Neural progenitor cell (in vitro differentiated cells): ENCODE results near the gene CCDC68. TPM values are rescaled to one million over a fixed set of nuclear protein-coding genes. Genes with fewer than 3 reads are reported as not detected.

Source experiments
- DNase-seq: peaks from one replicate; pipeline ENCODE4 v3.0.0-alpha.2; 2016; ENCODE audit warnings: low spot score
- H2AFZ ChIP-seq: fragments of 200-600 bp; sonication (generic); replicated peaks from 2 replicates; pipeline ENCODE4 v1.6.1; 2016; ENCODE audit warnings: antibody characterized with exemption
- H3F3A ChIP-seq: fragments of 200-600 bp; sonication (generic); 2 replicates; pipeline ENCODE4 v1.6.1; 2016; ENCODE audit warnings: antibody characterized with exemption, low read depth
- H3K27ac ChIP-seq: fragments of 200-600 bp; sonication (generic); 2 replicates; pipeline ENCODE4 v1.5.1; 2016; ENCODE audit warnings: mild to moderate bottlenecking
- H3K27me3 ChIP-seq: fragments of 200-600 bp; sonication (generic); 2 replicates; pipeline ENCODE4 v1.6.1; 2016; ENCODE audit warnings: mild to moderate bottlenecking, moderate library complexity
- H3K36me3 ChIP-seq: fragments of 200-600 bp; sonication (generic); 2 replicates; pipeline ENCODE4 v1.5.1; 2016
- H3K4me1 ChIP-seq: fragments of 200-600 bp; sonication (generic); 2 replicates; pipeline ENCODE4 v1.6.1; 2016; ENCODE audit warnings: mixed run types
- H3K4me2 ChIP-seq: fragments of 200-600 bp; sonication (generic); 2 replicates; pipeline ENCODE4 v1.6.1; 2016
- H3K4me3 ChIP-seq: fragments of 200-600 bp; sonication (generic); 2 replicates; pipeline ENCODE4 v1.5.1; 2016
- H3K79me2 ChIP-seq: fragments of 200-600 bp; sonication (generic); 2 replicates; pipeline ENCODE4 v1.6.1; 2016; ENCODE audit warnings: low read depth
- H3K9ac ChIP-seq: fragments of 200-600 bp; sonication (generic); 2 replicates; pipeline ENCODE4 v1.6.1; 2016
- H3K9me3 ChIP-seq: fragments of 200-600 bp; sonication (generic); 2 replicates; pipeline ENCODE4 v1.5.1; 2016; ENCODE audit warnings: low read depth
- H4K20me1 ChIP-seq: fragments of 200-600 bp; sonication (generic); 2 replicates; pipeline ENCODE4 v1.6.1; 2016; ENCODE audit warnings: low read depth
- H3K27ac Mint-ChIP-seq: 3 replicates; pipeline ENCODE4 v1.8.0; 2021; ENCODE audit warnings: mixed read lengths
- H3K27me3 Mint-ChIP-seq: 2 replicates; pipeline ENCODE4 v1.8.0; 2022; ENCODE audit warnings: low read depth, mild to moderate bottlenecking, inconsistent platforms, moderate library complexity, mixed read lengths; ENCODE audit not compliant: insufficient read depth
- H3K36me3 Mint-ChIP-seq: 3 replicates; pipeline ENCODE4 v1.8.0; 2021; ENCODE audit warnings: mixed read lengths
- H3K4me1 Mint-ChIP-seq: 3 replicates; pipeline ENCODE4 v1.8.0; 2021; ENCODE audit warnings: mixed read lengths
- H3K4me3 Mint-ChIP-seq: 3 replicates; pipeline ENCODE4 v1.8.0; 2021; ENCODE audit warnings: mild to moderate bottlenecking, moderate library complexity, mixed read lengths
- H3K9me3 Mint-ChIP-seq: 3 replicates; pipeline ENCODE4 v1.8.0; 2020; ENCODE audit warnings: mixed read lengths
- CTCF ChIP-seq: fragments of 200-600 bp; sonication (generic); IDR thresholded peaks from 2 replicates; pipeline ENCODE4 v1.5.1; 2017; ENCODE audit warnings: antibody characterized with exemption, mild to moderate bottlenecking
- EZH2 ChIP-seq: fragments of 200-600 bp; sonication (generic); IDR thresholded peaks from 2 replicates; pipeline ENCODE4 v1.6.1; 2017; ENCODE audit warnings: antibody characterized with exemption, mild to moderate bottlenecking, moderate library complexity
- EZH2phosphoT487 ChIP-seq: fragments of 200-600 bp; sonication (generic); IDR thresholded peaks from 2 replicates; pipeline ENCODE4 v1.6.1; 2017; ENCODE audit warnings: antibody characterized with exemption
- total RNA-seq: library from RNA; depleted of rRNA; stranded (reverse); fragments of >200 nt; gene quantifications from 2 replicates; pipeline ENCODE4 v1.2.3, GENCODE V29; 2015; ENCODE audit warnings: low replicate concordance

CCDC68 gene
- total RNA-seq, 1 donor from 2014 or later: not detected

- no peak for TF ChIP-seq CTCF
- no peak for TF ChIP-seq EZH2
- TF ChIP-seq EZH2phosphoT487: no peak
- H3K9ac ChIP-seq: no peak overlapping the region
- H3K27ac ChIP-seq: no peak overlapping the region
- Mint-ChIP-seq H3K27ac (no peak overlapping the region), H3K4me3 (no peak overlapping the region), H3K4me1 (peaks cover 17% of the 10 kb centered on the region), H3K36me3 (no peaks in the 10 kb centered on the region), H3K9me3 (peaks cover 3% of the 10 kb centered on the region), H3K27me3 (peaks cover 3% of the 10 kb centered on the region)
- no peak overlapping the region for H3K4me2 ChIP-seq
- no peaks in the 10 kb centered on the region for H3K36me3 ChIP-seq
- no peaks in the 10 kb centered on the region for H3K9me3 ChIP-seq
- H3K4me1 ChIP-seq: peaks cover 8% of the 10 kb centered on the region
- no peaks in the 10 kb centered on the region for H4K20me1 ChIP-seq
- H3K4me3 ChIP-seq: no peak overlapping the region
- H3K79me2 ChIP-seq: no peaks in the 10 kb centered on the region
- no peak for DNase-seq
- H3K27me3 ChIP-seq: no peaks in the 10 kb centered on the region
- no peak overlapping the region for H2AFZ ChIP-seq
- H3F3A ChIP-seq: no peaks in the 10 kb centered on the region
Observed at GRCh38 chr18:54875063-54875462, 84.2 kb downstream of the CCDC68 start.

- H3K36me3 ChIP-seq: no peaks in the 10 kb centered on the region
- Mint-ChIP-seq H3K27ac (no peak overlapping the region), H3K9me3 (peaks cover 3% of the 10 kb centered on the region), H3K27me3 (peaks cover 3% of the 10 kb centered on the region), H3K4me1 (peaks cover 7% of the 10 kb centered on the region), H3K36me3 (no peaks in the 10 kb centered on the region), H3K4me3 (no peak overlapping the region)
- H4K20me1 ChIP-seq: no peaks in the 10 kb centered on the region
- no peak overlapping the region for H2AFZ ChIP-seq
- no peaks in the 10 kb centered on the region for H3K9me3 ChIP-seq
- no peaks in the 10 kb centered on the region for H3K4me1 ChIP-seq
- H3K4me2 ChIP-seq: no peak overlapping the region
- no peaks in the 10 kb centered on the region for H3K27me3 ChIP-seq
- H3K9ac ChIP-seq: no peak overlapping the region
- no peak overlapping the region for H3K4me3 ChIP-seq
- no peaks in the 10 kb centered on the region for H3K79me2 ChIP-seq
- TF ChIP-seq CTCF (no peak), EZH2phosphoT487 (no peak), EZH2 (no peak)
- no peak for DNase-seq
- no peaks in the 10 kb centered on the region for H3F3A ChIP-seq
- no peak overlapping the region for H3K27ac ChIP-seq
Observed at GRCh38 chr18:54873884-54874255, 85.4 kb downstream of the CCDC68 start.

- no peak for DNase-seq
- TF ChIP-seq CTCF (no peak), EZH2 (no peak)
- H3K9ac ChIP-seq: no peak overlapping the region
- H3K27ac ChIP-seq: no peak overlapping the region
- no peaks in the 10 kb centered on the region for H3K36me3 Mint-ChIP-seq
- no peaks in the 10 kb centered on the region for H3K79me2 ChIP-seq
- H2AFZ ChIP-seq: no peak overlapping the region
- H3K4me1 Mint-ChIP-seq: no peaks in the 10 kb centered on the region
- H3K4me3 Mint-ChIP-seq: no peak overlapping the region
- no peaks in the 10 kb centered on the region for H3F3A ChIP-seq
- no peaks in the 10 kb centered on the region for H3K4me1 ChIP-seq
- H3K4me2 ChIP-seq: no peak overlapping the region
- peaks cover 3% of the 10 kb centered on the region for H3K9me3 Mint-ChIP-seq
- H3K36me3 ChIP-seq: no peaks in the 10 kb centered on the region
- H3K9me3 ChIP-seq: no peaks in the 10 kb centered on the region
- no peak overlapping the region for H3K4me3 ChIP-seq
- H3K27ac Mint-ChIP-seq: no peak overlapping the region
- no peaks in the 10 kb centered on the region for H3K27me3 ChIP-seq
- H4K20me1 ChIP-seq: no peaks in the 10 kb centered on the region
- peaks cover 3% of the 10 kb centered on the region for H3K27me3 Mint-ChIP-seq
Observed at GRCh38 chr18:54872681-54873080, 86.6 kb downstream of the CCDC68 start.

- H3K4me3 Mint-ChIP-seq: no peak overlapping the region
- Histone ChIP-seq H4K20me1 (no peaks in the 10 kb centered on the region), H3K9me3 (no peaks in the 10 kb centered on the region)
Observed at GRCh38 chr18:54871231-54871630, 88.0 kb downstream of the CCDC68 start.

More at GRCh38 chr18:54871231-54871630, 88.0 kb downstream of the CCDC68 start:
- Histone ChIP-seq H2AFZ (no peak overlapping the region), H3K27ac (no peak overlapping the region), H3K27me3 (no peaks in the 10 kb centered on the region), H3K4me3 (no peak overlapping the region), H3K4me1 (no peaks in the 10 kb centered on the region), H3K9ac (no peak overlapping the region), H3K4me2 (no peak overlapping the region), H3K79me2 (no peaks in the 10 kb centered on the region), H3K36me3 (no peaks in the 10 kb centered on the region), H3F3A (no peaks in the 10 kb centered on the region)
- Mint-ChIP-seq H3K27me3 (peaks cover 3% of the 10 kb centered on the region), H3K36me3 (no peaks in the 10 kb centered on the region), H3K9me3 (peaks cover 6% of the 10 kb centered on the region), H3K4me1 (no peaks in the 10 kb centered on the region), H3K27ac (no peak overlapping the region)
- DNase-seq: no peak
- TF ChIP-seq EZH2: no peak
- TF ChIP-seq CTCF: no peak
- TF ChIP-seq EZH2phosphoT487: no peak
